ENCODE results near the gene CD300LB. TPM values are rescaled to one million over a fixed set of nuclear protein-coding genes. Genes with fewer than 3 reads are reported as not detected.

The CD300LB gene
- total RNA-seq, 4 donors from 2014 or later: not detected

DNA sequence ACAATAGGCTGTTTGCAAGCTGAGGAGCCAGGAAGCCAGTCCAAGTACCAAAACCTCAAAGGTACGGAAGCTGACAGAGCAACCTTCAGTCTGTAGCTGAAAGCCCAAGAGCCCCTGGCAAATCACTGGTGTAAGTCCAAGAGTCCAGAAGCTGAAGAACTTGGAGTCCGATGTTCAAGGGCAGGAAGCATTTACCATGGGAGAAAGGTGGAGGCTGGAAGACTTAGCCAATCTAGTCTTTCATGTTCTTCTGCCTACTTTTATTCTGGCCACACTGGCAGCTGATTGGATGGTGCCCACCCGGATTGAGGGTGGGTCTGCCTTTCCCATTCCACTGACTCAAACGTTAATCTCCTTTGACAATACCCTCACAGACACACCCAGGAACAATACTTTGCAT is 15.3 kb downstream of the CD300LB start:
- Histone ChIP-seq H3K4me1 (no peaks in the 10 kb centered on the region), H3K27ac (no peak overlapping the region), H3K27me3 (no peaks in the 10 kb centered on the region), H3K9me3 (peaks cover 3% of the 10 kb centered on the region), H3K36me3 (no peaks in the 10 kb centered on the region), H3K4me3 (no peak overlapping the region)
- DNase-seq (ENCODE audit: low spot score in 2 of 2): peak in 1 of 2 donors; percentile 9
- no peak for TF ChIP-seq POLR2AphosphoS5 (IDR thresholded peaks at IDR 0.05)
- 73% methylated on average over 4 of the region's 4 CpGs for WGBS

DNA sequence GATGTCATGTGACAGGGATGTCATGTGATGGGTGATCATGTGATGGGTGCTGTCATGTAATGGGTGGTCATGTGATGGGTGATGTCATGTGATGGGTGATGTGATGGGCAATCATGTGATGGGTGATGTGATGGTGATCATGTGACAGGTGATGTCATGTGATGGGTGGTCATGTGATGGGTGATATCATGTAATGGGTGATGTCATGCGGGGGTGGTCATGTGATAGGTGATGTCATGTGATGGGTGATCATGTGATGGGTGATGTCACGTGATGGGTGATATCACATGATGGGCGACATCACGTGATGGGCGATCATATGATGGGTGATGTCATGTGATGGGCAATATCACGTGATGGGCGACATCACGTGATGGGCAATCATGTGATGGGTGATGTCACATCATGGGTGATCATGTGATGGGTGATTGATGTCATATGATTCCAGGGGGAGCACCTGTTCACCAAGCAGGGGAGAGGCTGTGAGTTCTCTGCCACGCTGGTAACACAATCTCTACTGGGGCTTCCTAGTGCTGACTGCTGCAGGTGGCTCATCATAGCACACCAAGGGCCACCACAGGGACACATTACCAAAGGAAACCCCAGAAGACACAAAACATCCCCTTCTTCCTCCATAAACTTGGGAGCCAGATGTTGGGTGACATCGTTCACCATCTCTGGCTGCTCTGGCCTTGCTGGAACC is 16.5 kb downstream of the CD300LB start:
- H3K4me3 ChIP-seq: no peak overlapping the region
- no peaks in the 10 kb centered on the region for H3K4me1 ChIP-seq
- no peak overlapping the region for H3K27ac ChIP-seq
- DNase-seq (ENCODE audit: low spot score in 2 of 2): peak in 1 of 2 donors; percentile 26
- no peaks in the 10 kb centered on the region for H3K36me3 ChIP-seq
- 87% methylated on average over 10 of the region's 10 CpGs for WGBS
- no peaks in the 10 kb centered on the region for H3K27me3 ChIP-seq
- peaks cover 3% of the 10 kb centered on the region for H3K9me3 ChIP-seq
- TF ChIP-seq POLR2AphosphoS5 (IDR thresholded peaks at IDR 0.05) (no peak), EP300 (IDR thresholded peaks at IDR 0.05) (no peak), POLR2A (IDR thresholded peaks at IDR 0.05) (no peak)
- TF ChIP-seq, protein P1, sequence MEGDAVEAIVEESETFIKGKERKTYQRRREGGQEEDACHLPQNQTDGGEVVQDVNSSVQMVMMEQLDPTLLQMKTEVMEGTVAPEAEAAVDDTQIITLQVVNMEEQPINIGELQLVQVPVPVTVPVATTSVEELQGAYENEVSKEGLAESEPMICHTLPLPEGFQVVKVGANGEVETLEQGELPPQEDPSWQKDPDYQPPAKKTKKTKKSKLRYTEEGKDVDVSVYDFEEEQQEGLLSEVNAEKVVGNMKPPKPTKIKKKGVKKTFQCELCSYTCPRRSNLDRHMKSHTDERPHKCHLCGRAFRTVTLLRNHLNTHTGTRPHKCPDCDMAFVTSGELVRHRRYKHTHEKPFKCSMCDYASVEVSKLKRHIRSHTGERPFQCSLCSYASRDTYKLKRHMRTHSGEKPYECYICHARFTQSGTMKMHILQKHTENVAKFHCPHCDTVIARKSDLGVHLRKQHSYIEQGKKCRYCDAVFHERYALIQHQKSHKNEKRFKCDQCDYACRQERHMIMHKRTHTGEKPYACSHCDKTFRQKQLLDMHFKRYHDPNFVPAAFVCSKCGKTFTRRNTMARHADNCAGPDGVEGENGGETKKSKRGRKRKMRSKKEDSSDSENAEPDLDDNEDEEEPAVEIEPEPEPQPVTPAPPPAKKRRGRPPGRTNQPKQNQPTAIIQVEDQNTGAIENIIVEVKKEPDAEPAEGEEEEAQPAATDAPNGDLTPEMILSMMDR (IDR thresholded peaks at IDR 0.05): no peak

GRCh38 chr17:74513987-74514631 is 17.2 kb downstream of the CD300LB start:
- WGBS: 48% methylated on average over 3 of the region's 3 CpGs
- H3K4me3 ChIP-seq: no peak overlapping the region
- H3K36me3 ChIP-seq: no peaks in the 10 kb centered on the region
- no peak overlapping the region for H3K27ac ChIP-seq
- H3K9me3 ChIP-seq: peaks cover 3% of the 10 kb centered on the region
- no peak for TF ChIP-seq EP300 (IDR thresholded peaks at IDR 0.05)
- TF ChIP-seq, protein P1 (IDR thresholded peaks at IDR 0.05): no peak
- TF ChIP-seq POLR2A (IDR thresholded peaks at IDR 0.05): no peak
- H3K27me3 ChIP-seq: no peaks in the 10 kb centered on the region
- no peaks in the 10 kb centered on the region for H3K4me1 ChIP-seq
- DNase-seq (ENCODE audit: low spot score in 2 of 2): peak in 1 of 2 donors; percentile 49

DNA sequence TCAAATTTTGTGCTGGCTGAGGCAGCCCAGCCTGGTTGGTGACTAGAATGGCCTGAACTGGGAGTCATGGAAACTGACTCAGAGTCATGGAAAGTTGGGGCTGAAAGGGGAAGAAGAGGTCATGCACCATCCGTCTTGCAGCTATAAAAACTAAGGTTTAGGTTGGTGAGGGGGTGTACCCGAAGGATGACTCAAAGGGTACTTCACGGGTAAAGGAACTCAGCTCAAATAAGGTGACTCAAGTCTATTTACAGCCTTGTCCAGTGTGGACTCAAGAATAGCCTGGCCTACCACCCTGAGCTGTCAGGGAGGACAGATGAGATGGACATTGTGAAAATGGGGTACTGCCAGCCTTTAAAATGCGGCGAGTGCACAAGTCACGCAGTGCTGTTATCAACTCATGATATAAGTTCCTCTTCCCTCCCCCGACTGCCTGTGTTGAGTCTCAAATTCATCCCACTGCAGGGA is 18.6 kb downstream of the CD300LB start:
- Histone ChIP-seq H3K4me3 (no peak overlapping the region), H3K27ac (no peak overlapping the region), H3K9me3 (no peaks in the 10 kb centered on the region), H3K4me1 (no peaks in the 10 kb centered on the region), H3K27me3 (no peaks in the 10 kb centered on the region), H3K36me3 (no peaks in the 10 kb centered on the region)
- peak in 1 of 2 donors; percentile 61 for DNase-seq (ENCODE audit: low spot score in 2 of 2)
- TF ChIP-seq POLR2A (IDR thresholded peaks at IDR 0.05) (no peak), POLR2AphosphoS5 (IDR thresholded peaks at IDR 0.05) (no peak), EP300 (IDR thresholded peaks at IDR 0.05) (no peak)
- TF ChIP-seq, protein P1 (IDR thresholded peaks at IDR 0.05): no peak
- 92% methylated on average over 7 of the region's 7 CpGs for WGBS

DNA sequence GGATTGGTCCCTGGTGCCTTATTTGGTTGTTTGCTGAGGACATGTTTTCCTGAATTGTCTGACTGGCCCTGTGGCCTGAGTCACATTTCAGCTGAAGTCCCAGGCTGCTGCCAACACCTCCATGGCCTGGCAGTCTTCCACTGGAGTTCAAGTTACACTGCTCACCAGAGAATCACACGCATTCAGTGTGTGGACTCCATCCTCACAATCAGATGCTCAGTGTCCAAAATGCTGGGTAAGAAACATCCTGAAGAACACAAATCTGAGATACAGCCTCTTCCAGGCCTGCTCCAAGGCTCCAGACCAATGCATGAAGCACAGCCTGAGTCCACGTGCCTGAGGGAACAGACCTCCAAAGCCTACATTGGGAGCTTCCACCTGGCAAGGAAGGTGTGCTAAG is 19.2 kb downstream of the CD300LB start:
- Histone ChIP-seq H3K4me3 (no peak overlapping the region), H3K27me3 (no peaks in the 10 kb centered on the region), H3K36me3 (no peaks in the 10 kb centered on the region), H3K9me3 (no peaks in the 10 kb centered on the region), H3K4me1 (no peaks in the 10 kb centered on the region), H3K27ac (no peak overlapping the region)
- WGBS: 86% methylated on average over 1 of the region's 2 CpGs
- TF ChIP-seq EP300 (IDR thresholded peaks at IDR 0.05) (no peak), POLR2A (IDR thresholded peaks at IDR 0.05) (no peak), POLR2AphosphoS5 (IDR thresholded peaks at IDR 0.05) (no peak)
- TF ChIP-seq, protein P1 (IDR thresholded peaks at IDR 0.05): no peak
- DNase-seq (ENCODE audit: low spot score in 2 of 2): peak in 1 of 2 donors; percentile 41
